NCI-H345 treated with DMSO at 0.1 percent for 48 hours (cell line): ENCODE measurements around the gene HOXD12.
A peak's percentile ranks its signal among the peaks of the same experiment; 100 is the strongest.

Source experiments
- DNase-seq: peaks from one replicate; lab custom pipeline; 2025; ENCODE audit not compliant: unreplicated experiment; lab: John Stamatoyannopoulos, UW

Gene HOXD12

GRCh38 chr2:176118601-176119339 is 19.2 kb downstream of the HOXD12 start:
- DNase-seq, result no peak

- no peak for DNase-seq
These were observed 21.0 kb downstream of the HOXD12 start for GRCh38 chr2:176120364-176121189.

GRCh38 chr2:176121190-176122051 is 21.8 kb downstream of the HOXD12 start:
- DNase-seq, result no peak

- DNase-seq, result no peak
These were observed 22.6 kb downstream of the HOXD12 start for GRCh38 chr2:176122052-176122682.

- peak; percentile 31 for DNase-seq
These were observed 23.3 kb downstream of the HOXD12 start, which contains the start of gene HOXD9 for GRCh38 chr2:176122683-176123410. Gene HOXD9, plus strand, starts transcription at chr2:176122719. Its CDS starts 50 bp downstream, at chr2:176122769.

- DNase-seq, result no peak
These were observed 24.0 kb downstream of the HOXD12 start for GRCh38 chr2:176123411-176124109.

GRCh38 chr2:176124110-176124946 is 24.7 kb downstream of the HOXD12 start:
- DNase-seq, result no peak

GRCh38 chr2:176124947-176125771 is 25.6 kb downstream of the HOXD12 start:
- no peak for DNase-seq

GRCh38 chr2:176125772-176126054 is 26.1 kb downstream of the HOXD12 start:
- DNase-seq, result no peak

- DNase-seq, result peak; percentile 67
These were observed 27.6 kb downstream of the HOXD12 start for GRCh38 chr2:176126929-176127773.

GRCh38 chr2:176127774-176128072 is 28.1 kb downstream of the HOXD12 start:
- DNase-seq, result no peak

- peak; percentile 28 for DNase-seq
These were observed 28.8 kb downstream of the HOXD12 start for GRCh38 chr2:176128172-176128981.

GRCh38 chr2:176128982-176129796 is 29.6 kb downstream of the HOXD12 start, which contains the start of gene HOXD8:
Gene HOXD8, plus strand, starts transcription at chr2:176129705. Its CDS starts 662 bp downstream, at chr2:176130367.
- peak; percentile 64 for DNase-seq

- DNase-seq, result no peak
These were observed 30.2 kb downstream of the HOXD12 start for GRCh38 chr2:176129813-176130146.

GRCh38 chr2:176130147-176130956 is 30.8 kb downstream of the HOXD12 start:
- peak; percentile 57 for DNase-seq
